CD4-positive, alpha-beta T cell treated with Interleukin-2 at 100 ng/mL for 4 hours (primary cell): ENCODE data around the gene IFI6.
"Not testable (repeated sequence)": the region's sequence is repeated elsewhere in the genome, so short reads cannot be mapped to it uniquely, and the experiment has no call there.

Experiments used
- DNase-seq: peaks from one replicate; pipeline ENCODE4 v3.0.0-alpha.2; 2020; ENCODE audit warnings: low spot score

IFI6 gene

GRCh38 chr1:27628712-27629111 is 43.3 kb downstream of the IFI6 start:
- no peak for DNase-seq

- DNase-seq: not testable (repeated sequence)
These were observed 44.3 kb downstream of the IFI6 start for GRCh38 chr1:27627733-27628132.

- DNase-seq: no peak
These were observed 44.9 kb downstream of the IFI6 start for GRCh38 chr1:27627061-27627460.

GRCh38 chr1:27626031-27626935 is 45.7 kb downstream of the IFI6 start:
- DNase-seq: no peak

- no peak for DNase-seq
These were observed 47.4 kb downstream of the IFI6 start for GRCh38 chr1:27624467-27625178.

- DNase-seq: no peak
These were observed 48.4 kb downstream of the IFI6 start for GRCh38 chr1:27623327-27624212.

- DNase-seq: no peak
These were observed 49.2 kb downstream of the IFI6 start for GRCh38 chr1:27622828-27623227.

- DNase-seq: no peak
These were observed 50.7 kb downstream of the IFI6 start for GRCh38 chr1:27621051-27621920.

GRCh38 chr1:27619782-27620438 is 52.1 kb downstream of the IFI6 start:
- not testable (repeated sequence) for DNase-seq

- peak; percentile 72 for DNase-seq
These were observed 53.5 kb downstream of the IFI6 start for GRCh38 chr1:27618341-27619082.

GRCh38 chr1:27617420-27617819 is 54.6 kb downstream of the IFI6 start:
- no peak for DNase-seq

GRCh38 chr1:27616441-27616840 is 55.6 kb downstream of the IFI6 start:
- no peak for DNase-seq
